Hypothalamus (tissue), 51 donors: Measurements from ENCODE around the gene JAZF1.
A peak's percentile ranks its signal among the peaks of the same experiment; 100 is the strongest.
"Not testable (repeated sequence)": the region's sequence is repeated elsewhere in the genome, so short reads cannot be mapped to it uniquely, and the experiment has no call there.

ENCODE experiments used
- DNase-seq, 51 donors: peaks; one replicate each; lab custom pipeline; 2025; lab: John Stamatoyannopoulos, UW

JAZF1 gene

GRCh38 chr7:27901028-27901760 lies 279.4 kb downstream of the JAZF1 start:
- no peak for DNase-seq

GRCh38 chr7:27900006-27900405 lies 280.6 kb downstream of the JAZF1 start:
- no peak for DNase-seq

GRCh38 chr7:27899601-27900000 lies 281.0 kb downstream of the JAZF1 start:
- DNase-seq, result no peak

- DNase-seq, result no peak
These were observed 283.2 kb downstream of the JAZF1 start for GRCh38 chr7:27897441-27897847.

DNA sequence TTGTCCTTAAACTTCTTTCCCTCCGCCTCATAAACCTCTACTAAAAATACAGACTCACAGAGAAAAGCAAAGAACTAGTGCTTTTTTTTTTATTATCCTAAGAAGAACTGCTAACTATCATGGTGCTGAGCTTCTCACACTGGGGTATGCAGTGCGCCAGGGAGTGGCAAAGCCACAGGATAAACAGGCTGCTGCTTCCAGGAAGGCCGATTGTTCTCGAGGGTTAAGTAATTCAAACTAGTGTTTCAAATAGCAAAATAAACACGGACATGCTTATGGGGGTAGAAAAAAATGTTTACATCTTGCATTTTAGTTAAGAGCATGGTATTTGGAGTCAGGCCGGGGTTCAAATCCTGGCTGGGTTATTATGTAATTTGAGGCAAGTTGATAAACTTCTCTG lies 283.6 kb downstream of the JAZF1 start:
- no peak for DNase-seq

GRCh38 chr7:27895551-27895950 lies 285.0 kb downstream of the JAZF1 start:
- no peak for DNase-seq

- DNase-seq, result no peak
These were observed 290.3 kb downstream of the JAZF1 start for GRCh38 chr7:27890205-27890849.

- no peak for DNase-seq
These were observed 290.8 kb downstream of the JAZF1 start for GRCh38 chr7:27889800-27890199.

GRCh38 chr7:27888736-27889135 lies 291.9 kb downstream of the JAZF1 start:
- DNase-seq, result no peak

DNA sequence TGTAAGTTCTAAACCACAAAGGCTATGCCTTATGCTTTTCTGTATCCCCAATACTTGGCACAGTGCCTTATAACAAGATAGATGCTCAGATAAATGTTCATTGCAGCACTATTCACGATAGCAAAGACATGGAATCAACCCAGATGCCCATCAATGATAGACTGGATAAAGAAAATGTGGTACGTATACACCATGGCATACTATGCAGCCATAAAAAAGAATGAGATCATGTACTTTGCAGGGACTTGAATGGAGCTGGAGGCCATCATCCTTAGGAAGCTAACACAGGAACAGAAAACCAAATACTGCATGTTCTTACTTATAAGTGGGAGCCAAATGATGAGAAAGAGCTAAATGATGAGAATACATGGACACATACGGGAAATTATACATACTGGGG lies 293.9 kb downstream of the JAZF1 start:
- not testable (repeated sequence) for DNase-seq

- DNase-seq, result no peak
These were observed 294.9 kb downstream of the JAZF1 start for GRCh38 chr7:27885652-27886051.

GRCh38 chr7:27883696-27884095 lies 296.9 kb downstream of the JAZF1 start:
- DNase-seq, result no peak

- DNase-seq, result no peak
These were observed 303.8 kb downstream of the JAZF1 start for GRCh38 chr7:27876756-27877155.

DNA sequence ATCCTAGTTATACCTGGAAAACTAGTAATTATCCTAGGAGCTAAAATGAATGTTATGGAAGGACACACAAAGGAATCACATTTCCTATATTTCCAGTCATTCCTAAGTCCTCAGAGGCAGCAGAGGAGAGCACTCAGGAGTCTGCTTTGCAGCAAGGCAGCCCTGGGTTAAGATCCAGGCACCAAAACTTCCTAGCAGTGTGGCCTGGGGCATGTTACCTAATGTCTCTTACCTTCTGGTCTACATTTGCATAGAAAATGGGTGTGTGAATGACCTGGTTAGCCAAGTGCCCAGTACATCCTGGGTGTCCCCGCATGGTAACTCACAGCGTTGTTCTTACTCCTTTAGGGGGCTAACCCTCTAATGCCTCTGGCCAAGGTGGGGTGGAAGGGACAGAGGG lies 304.8 kb downstream of the JAZF1 start:
- DNase-seq, result no peak

DNA sequence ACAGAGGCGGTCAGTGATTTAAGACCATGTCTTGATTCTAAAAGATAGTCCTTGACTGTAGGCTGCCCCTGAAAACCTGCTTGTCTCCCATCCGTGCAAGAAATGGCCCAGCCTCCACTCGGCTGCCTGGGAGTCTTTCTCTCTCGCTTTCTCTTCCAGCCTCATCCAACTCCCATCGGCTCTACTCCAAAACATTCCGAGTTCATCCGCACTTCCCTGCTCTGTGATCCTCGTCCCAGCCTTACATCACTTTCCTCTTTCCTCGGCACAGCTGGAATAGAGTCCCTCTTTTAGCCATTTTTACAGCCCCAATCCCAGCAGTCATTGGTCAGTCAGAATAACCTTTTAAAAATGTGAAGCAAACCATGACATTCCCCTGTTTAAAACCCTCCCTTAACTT lies 305.5 kb downstream of the JAZF1 start:
- DNase-seq, result no peak

- DNase-seq, result peak in 43 of 51 donors; percentile 7 to 76 (median 48)
These were observed 306.3 kb downstream of the JAZF1 start for GRCh38 chr7:27873981-27874957.

GRCh38 chr7:27872356-27873275 lies 308.0 kb downstream of the JAZF1 start:
- DNase-seq, result peak in 1 of 51 donors; percentile 36

DNA sequence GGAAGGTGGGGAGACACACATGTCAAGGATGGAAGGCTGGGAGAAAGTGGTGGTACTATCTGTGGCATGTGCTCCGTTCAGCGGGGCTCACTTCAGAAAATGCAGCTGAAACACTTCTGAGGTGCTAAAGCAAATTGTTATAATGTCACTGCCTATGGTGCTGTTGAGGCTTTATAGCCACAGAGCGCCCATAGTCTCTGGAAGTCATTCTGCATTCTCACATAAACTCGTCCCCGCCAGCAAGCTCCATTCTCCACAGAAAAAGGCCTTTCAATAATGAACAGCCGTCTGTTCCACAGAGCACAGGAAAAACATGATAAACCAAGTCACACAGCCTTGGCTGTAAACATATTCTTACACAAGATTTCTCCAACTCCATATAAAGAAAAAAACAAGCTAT lies 308.7 kb downstream of the JAZF1 start:
- DNase-seq, result peak in 1 of 51 donors; percentile 36

- DNase-seq, result no peak
These were observed 309.5 kb downstream of the JAZF1 start for GRCh38 chr7:27871086-27871485.

DNA sequence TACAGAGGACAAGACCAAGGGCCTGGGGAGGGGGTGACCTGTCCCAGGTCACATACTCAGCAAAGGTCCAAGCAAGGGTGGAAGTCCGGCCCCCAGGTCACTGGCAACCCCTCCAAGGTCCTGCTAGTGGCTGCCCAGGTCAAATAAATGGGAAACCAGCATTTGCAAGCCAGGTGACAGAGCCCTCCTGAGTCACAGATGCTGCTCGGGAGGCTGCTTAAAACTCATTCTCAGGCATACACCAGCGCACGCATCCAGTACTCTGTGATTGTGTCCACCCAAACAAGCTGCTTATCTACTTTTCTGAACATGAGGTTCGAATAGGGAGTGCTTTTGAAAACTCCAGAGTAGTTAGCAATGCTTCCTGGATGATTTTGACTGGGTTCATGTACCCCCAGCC lies 310.0 kb downstream of the JAZF1 start:
- no peak for DNase-seq
